HG02759 (cell line): ENCODE data around the gene NCKAP1.
"Not testable (repeated sequence)": the region's sequence is repeated elsewhere in the genome, so short reads cannot be mapped to it uniquely, and the experiment has no call there.

Experiments used
- ATAC-seq: cut with Tn5 transposase; IDR thresholded peaks from one replicate; pipeline ENCODE4 v1.9.1; 2021; ENCODE audit warnings: mild to moderate bottlenecking, moderate library complexity; ENCODE audit not compliant: unreplicated experiment

Gene NCKAP1, protein sequence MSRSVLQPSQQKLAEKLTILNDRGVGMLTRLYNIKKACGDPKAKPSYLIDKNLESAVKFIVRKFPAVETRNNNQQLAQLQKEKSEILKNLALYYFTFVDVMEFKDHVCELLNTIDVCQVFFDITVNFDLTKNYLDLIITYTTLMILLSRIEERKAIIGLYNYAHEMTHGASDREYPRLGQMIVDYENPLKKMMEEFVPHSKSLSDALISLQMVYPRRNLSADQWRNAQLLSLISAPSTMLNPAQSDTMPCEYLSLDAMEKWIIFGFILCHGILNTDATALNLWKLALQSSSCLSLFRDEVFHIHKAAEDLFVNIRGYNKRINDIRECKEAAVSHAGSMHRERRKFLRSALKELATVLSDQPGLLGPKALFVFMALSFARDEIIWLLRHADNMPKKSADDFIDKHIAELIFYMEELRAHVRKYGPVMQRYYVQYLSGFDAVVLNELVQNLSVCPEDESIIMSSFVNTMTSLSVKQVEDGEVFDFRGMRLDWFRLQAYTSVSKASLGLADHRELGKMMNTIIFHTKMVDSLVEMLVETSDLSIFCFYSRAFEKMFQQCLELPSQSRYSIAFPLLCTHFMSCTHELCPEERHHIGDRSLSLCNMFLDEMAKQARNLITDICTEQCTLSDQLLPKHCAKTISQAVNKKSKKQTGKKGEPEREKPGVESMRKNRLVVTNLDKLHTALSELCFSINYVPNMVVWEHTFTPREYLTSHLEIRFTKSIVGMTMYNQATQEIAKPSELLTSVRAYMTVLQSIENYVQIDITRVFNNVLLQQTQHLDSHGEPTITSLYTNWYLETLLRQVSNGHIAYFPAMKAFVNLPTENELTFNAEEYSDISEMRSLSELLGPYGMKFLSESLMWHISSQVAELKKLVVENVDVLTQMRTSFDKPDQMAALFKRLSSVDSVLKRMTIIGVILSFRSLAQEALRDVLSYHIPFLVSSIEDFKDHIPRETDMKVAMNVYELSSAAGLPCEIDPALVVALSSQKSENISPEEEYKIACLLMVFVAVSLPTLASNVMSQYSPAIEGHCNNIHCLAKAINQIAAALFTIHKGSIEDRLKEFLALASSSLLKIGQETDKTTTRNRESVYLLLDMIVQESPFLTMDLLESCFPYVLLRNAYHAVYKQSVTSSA

DNA sequence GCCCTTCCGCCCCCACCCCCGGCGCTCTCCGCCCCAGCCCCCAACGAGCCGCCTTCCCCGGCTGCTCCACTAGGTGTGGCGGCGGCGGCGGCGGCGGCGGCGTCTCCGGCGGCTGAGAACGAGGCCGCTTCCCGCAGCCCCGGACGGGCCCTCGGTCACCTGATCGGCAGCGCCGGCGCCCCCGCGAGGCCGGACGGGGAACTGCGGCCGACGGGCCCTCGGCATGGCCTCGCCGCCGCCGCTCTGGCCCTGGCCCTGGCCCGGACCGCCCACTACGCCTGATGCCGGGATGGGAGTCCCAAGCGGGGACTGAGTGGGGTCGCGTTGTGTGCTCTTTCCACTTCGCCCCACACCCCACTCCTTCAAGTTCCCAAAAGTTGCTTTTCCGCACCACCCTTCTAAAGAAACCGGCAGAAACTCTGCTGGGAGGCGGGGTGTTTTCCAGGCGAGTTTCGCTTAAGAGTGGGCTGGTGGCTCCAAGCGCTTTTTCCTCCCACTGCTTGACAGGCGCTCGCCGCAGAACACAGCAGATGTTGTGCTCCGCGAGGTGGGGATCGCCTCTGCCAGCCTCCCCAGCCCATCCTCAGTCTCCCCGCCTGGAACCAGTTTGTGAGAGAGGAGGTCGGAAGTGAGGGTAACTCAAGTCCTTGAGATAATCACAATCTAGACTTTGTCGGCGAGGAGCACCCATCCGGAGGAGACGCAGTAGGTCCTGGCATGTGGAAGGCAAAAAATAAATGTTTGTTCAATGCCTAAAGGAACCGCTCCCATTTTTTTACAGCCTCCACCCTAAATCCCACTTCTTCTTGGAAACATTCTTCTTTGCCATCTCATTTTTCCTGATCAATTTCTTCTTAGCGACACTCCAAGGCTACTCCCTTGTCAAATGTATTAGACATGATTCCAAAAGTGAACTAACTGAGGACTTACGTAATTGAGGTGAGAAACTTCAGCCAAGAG is at the start of gene NCKAP1:
NCKAP1 (minus strand) TSS at position 117 of the 960 bp plus-strand sequence. CDS start 358 bp downstream, outside the sequence.
- ATAC-seq: peak; percentile 85

DNA sequence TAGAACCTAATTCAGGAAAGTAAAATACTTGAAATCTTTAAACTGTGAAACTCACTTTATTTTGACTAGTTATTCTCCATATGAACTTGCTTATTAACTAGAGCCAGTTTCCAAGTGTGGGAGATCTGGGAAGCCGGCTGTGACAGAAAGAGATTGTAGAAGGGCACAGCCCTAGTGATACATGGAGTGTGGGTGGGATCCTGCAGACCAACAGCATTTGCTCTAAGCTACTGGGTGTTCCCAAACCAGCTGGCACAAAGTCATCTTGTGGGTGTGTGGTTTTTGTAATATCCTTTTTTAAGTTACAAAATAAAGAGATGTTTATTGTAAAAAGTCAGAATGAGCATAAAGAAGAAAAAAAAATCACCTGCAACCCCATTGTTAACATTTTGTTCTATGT is 43.7 kb upstream of the NCKAP1 start:
- no peak for ATAC-seq

DNA sequence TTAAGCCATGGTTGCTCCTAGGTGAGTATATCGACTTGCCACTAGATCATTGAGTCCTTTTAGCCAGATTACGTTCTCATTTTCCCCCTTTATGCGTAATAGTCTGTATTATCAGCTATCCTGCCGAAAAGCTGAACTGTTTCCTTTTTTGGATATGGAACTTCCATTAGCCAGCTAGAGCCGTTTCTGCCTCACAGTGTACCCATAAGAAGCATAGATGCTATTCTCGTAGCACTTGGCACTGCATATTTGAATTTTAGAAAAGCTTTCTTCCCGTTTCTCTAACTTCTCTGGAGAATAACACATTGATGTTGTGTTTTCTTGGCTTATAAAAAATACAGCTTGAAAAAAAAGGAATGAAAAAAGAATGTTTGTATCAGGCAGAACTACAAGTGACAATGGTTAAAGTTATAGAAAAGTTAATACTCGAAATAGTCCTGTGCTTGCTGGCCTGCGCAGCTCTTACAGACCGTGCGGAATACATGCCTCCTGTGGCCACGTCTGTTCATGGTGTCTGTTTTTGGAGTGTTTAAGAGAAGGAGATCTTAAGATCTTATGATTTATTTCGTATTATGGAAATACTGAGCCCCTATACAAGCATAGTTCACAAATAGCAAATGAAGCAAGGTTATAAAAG is 41.0 kb upstream of the NCKAP1 start:
- peak; percentile 17 for ATAC-seq

DNA sequence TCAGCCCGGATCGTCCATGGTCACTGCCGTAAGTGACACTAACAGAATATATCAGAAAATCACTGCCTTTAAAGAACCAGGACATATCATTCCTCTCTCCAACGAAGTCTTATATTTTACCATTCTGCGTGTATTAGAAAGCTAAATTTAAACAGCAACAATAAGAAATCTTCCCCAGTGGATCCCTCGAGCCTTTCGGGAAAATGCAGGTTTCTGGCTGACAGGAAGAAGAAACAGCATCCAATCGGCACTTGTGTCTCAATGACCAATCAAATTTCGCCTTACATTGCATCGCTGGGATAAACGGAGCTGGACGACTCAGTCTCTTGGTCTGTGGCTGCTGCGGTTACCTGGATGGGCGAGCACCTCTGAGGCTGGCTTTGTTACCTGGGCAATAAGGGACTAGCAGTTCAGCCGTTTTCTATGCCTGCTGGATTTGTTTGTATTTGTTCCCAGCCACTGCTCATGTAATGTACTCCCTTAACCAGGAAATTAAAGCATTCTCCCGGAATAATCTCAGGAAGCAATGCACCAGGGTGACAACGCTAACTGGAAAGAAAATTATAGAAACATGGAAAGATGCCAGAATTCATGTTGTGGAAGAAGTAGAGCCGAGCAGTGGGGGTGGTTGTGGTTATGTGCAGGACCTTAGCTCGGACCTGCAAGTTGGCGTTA is 40.3 kb upstream of the NCKAP1 start, which contains the start of gene DUSP19:
DUSP19 (plus strand) TSS at position 284 of the 675 bp plus-strand sequence; CDS start at position 471, 187 bp downstream.
- ATAC-seq: peak; percentile 95

DNA sequence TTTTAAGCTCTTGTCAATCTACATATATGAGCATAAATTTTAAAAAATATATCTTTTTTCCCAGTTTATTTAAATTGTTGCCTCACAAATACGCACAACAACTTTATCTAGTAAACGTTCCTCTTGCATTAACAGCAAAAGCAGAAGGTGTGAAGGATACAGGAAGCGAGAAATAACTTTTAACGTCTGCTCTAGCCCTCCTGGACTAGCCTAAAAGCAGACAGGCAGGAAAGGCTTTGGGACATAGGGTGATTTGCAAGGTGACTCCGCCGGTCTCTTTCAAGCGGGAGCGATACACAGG is 39.9 kb upstream of the NCKAP1 start:
- ATAC-seq: no peak

DNA sequence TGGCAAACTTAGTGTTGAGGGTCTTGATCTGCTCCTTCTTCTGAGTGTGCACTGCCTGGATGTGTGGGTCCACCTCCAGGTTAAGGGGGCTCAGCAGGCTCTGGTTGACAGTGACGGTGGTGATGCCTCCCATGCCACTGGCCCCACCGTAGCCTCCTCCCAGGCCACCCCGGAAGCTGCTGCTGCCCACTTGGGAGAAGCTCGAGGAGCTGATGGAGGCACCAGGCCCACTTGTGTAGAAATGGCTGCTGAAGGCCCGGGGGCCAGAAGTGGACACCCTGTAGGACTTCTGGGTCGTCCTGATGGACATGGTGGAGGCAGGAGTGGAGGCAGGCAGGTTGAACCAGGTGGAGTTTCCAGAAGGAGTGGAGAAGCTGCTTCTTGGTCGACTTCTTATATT is 33.9 kb upstream of the NCKAP1 start:
- no peak for ATAC-seq

DNA sequence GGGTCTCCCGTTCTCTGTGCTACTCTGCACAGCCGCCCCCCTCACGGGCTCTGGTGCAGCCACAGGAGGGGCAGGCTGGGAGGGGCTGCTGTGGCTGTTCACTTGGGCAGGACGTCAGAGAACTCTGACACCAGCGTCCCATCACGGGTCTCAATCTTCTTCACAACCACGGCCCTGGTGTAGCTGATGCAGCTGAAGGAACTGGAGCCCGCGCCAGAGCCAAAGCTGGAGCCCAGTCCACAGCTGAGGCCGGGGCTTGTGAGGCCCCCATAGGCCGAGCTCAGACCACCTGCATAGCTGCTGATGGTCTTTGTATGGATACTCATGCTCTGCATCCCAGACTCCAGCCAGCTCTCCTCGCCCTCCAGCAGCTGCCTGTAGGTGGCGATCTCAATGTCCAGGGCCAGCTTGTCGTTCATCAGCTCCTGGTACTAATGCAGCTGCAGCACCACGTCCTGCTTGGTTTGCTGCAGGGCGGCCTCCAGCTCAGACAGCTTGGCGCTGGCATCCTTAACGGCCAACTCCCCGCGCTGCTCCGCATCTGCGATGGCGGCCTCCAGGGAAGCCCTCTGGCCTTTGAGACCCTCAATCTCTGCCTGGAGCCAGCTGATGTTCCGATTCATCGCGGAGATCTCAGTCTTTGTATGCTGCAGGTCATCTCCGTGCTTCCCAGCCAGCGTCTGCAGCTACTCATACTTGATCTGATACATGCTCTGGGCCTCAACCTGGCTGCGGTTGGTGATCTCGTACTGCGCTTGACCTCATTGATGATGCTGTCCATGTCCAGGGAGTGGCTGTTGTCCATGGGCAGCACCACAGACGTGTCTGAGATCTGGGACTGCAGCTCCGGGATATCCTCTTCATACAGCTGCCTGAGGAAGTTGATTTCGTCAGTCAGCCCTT is 32.9 kb upstream of the NCKAP1 start:
- ATAC-seq: no peak

DNA sequence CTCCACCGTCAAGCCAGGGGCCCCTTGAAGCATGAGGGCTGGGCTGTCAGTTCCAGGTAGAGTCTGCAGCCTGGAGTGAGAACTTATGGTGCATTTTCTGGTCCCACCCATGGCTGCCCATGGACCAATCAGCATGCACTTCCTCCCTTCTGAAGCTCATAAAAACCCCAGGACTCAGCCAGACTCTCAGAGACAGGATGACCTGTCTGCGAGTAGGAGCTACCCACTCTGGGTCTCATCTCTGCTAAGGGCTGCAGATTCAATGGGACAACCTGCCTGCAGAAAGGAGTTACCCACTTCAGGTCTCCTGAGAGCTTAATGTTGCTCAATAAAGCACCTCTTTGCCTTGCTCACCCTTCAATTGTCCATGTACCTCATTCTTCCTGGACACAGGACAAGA is 30.9 kb upstream of the NCKAP1 start:
- ATAC-seq: no peak

DNA sequence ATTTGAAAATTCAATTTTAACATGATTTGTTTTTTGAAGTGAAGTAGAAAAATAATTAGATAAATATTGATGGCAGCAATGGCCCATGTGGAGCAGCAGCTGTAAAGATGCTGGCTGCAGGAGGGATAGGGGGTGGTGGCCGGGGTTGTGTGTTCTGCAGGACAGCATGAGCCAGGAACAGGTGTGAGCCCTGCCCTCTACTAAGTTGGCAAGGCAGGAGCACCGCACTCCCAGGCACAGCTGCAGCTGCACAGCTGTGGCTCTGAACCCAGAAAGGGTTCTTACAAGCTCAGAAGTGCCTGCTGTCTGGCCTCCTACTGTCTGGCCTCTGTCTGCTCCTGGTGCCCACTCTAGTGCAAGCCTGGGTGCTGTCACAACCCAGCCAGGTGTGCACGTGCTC is 30.3 kb upstream of the NCKAP1 start:
- no peak for ATAC-seq

DNA sequence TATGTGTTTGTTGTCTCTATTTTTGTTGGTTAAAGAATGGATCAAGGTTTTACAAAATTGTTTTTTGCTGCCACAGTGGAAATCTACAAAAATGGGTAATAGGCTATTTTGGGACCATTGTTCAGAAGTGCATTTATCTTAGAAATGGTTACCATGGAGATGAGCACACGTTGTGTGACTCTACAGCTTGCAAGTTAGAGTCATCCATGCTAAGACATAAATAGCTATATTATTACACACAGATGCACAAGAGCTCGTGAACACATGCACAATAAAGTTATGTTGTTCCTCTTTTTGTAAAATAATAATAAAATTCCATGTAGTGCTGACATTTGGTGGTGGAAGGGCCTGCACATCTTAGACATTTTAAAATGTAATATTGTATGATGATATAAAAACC is 24.8 kb upstream of the NCKAP1 start:
- peak; percentile 84 for ATAC-seq

DNA sequence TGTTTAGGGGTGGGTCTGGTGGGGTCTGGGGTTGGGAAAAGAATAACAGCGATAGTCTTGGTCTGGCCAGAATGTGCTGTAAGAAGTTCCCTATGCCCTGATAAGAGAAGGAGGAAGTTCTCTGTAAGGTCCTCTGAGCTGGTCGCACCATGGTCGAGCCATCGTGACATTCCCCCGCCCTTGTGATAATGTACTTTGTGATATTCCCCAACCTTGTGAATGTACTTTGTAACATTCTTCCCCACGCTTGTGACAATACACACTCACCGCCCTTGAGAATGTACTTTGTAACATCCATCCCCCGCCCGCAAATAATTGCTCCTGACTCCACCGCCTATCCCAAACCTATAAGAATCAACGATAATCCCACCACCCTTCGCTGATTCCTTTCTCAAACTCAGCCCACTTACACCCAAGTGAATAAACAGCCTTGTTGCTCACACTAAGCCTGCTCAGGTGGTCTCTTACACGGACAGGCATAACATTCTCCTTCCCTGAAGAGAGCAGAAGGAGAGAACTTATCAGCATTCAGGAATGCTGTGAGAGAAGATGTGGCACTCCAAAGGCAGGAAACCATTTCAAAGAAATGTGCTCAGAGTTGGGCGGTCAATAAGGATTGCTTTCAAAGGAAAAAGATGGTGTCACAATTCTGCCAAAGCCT is 22.4 kb upstream of the NCKAP1 start:
- no peak for ATAC-seq

DNA sequence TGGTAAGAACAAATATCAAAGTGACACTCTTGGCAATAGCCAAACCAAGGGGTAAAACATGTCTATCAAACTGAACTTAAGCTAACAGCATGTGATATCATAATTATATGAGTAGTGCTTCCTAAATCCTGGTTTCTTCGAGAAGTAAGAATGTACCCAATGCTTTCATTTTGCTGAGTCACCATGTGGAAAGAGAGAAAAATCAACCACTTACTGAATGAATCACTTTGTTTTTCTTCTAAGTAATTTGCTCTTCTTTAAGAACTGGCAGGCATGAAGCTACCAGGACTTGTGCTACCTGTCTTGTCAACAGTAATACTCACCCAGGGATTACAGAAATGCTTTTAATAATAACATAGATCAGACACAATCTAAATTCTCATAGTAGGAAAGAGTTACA is 21.3 kb upstream of the NCKAP1 start:
- ATAC-seq: no peak

DNA sequence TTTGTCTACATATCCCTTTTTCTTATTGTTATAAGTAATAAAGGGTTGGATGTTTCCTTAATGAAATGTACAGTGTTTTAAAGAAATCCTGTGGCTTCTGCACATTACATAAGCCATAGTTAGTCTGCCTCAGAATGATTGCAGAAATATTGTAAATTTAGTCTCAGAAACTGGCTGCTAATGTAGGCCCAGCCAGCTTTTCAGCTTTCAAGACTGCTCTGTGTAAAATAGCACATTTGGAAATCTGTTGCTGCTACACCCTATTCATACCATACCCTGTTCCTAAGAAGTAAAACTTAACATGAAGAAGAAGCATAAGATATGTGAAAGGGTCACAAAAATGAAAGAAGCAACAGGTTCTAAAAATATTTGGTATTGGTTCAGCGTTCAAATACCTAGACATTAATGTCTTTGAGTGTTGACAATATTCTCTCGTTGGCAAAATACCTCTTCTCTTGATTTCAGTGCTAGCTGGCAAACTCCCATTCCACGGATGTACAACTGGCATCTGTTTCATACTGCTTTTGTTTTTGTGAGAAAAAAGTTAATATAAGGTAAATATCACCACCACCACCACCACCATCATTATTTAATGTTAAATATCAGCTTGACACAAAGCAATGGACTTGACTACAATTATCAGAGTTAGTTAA is 19.2 kb upstream of the NCKAP1 start:
- ATAC-seq: peak; percentile 47

DNA sequence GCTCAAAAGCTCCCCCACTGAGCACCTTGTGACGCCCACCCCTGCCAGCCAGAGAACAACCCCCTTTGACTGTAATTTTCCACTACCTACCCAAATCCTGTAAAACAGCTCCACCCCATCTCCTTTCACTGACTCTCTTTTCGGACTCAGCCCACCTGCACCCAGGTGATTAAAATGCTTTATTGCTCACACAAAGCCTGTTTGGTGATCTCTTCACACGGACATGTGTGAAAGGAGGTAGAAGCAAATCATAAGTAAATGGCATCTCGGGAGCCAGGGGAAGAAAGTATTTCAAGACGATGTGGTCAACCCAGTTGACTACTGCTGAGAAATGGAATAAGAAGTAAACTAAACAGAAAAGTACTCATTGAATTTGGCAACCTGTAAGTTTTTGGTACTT is 11.2 kb upstream of the NCKAP1 start:
- no peak for ATAC-seq

DNA sequence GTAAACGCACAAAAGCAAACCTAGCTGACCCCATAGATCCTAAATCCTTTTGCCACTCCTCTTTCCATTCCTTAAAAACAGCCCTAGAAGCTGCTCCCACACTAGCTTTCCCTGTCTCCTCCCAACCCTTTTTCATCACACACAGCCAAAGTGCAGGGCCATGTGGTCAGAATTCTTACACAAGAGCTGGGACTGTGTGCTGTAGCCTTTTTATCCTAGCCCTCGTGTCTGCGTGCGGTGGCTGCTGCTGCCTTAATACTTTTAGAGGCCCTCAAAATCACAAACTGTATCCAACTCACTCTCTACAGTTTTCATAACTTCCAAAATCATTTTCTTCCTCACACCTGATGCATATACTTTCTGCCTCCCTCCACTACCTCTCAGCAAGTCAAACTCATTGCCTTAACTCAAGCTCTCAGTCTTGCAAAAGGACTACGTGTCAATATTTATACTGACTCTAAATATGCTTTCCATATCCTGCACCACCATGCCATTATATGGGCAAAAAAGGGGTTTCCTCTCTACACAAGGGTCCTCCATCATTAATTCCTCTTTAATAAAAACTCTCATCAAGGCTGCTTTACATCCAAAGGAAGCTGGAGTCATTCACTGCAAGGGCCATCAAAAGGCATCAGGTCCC is 9.3 kb upstream of the NCKAP1 start:
- ATAC-seq: not testable (repeated sequence)

DNA sequence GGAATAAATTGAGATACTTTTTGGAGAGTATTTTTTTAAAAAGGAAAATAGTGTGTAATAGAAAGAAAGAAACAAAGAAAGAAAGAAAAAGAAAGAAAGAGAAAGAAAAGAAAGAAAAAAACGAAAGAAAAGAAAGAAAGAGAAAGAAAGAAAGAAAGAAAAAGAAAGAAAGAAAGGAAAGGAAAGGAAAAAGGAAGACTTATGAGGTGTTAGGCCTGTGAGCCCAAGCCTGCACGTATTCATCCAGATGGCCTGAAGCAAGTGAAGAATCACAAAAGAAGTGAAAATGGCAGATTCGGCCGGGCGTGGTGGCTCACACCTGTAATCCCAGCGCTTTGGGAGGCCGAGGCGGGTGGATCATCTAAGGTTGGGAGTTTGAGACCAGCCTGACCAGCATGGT is 5.3 kb upstream of the NCKAP1 start:
- ATAC-seq: not testable (repeated sequence)

DNA sequence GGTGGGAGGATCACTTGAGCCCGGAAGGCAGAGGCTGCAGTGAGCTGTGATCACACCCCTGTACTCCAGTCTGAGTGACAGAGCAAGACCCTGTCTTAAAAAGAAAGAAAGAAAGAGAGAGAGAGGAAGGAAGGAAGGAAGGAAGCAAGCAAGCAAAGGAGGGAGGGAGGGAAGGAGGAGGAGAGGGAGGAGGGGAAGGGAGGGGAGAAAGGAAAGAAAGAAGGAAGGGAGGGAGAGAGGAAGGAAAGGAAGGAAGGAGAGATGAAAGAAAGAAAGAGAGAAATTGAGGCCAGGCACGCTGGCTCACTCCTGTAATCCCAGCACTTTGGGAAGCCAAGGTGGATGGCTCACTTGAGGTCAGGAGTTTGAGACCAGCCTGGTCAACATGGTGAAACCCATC is 2.3 kb upstream of the NCKAP1 start:
- ATAC-seq: no peak
